GM12873 (cell line): ENCODE data around the gene B3GALT5.

Experiments used
- CTCF ChIP-seq: IDR thresholded peaks from 2 replicates; pipeline ENCODE4 v1.5.1; 2012; ENCODE audit warnings: low read depth, mild to moderate bottlenecking, moderate library complexity, low read length, control low read depth; ENCODE audit not compliant: insufficient read depth; ENCODE audit errors: missing control alignments

The B3GALT5 gene

GRCh38 chr21:39599191-39599970 lies 13.4 kb upstream of the B3GALT5 start:
- TF ChIP-seq CTCF = no peak

GRCh38 chr21:39601187-39601928 lies 11.4 kb upstream of the B3GALT5 start:
- no peak for TF ChIP-seq CTCF

GRCh38 chr21:39602076-39602689 lies 10.6 kb upstream of the B3GALT5 start:
- TF ChIP-seq CTCF = no peak

GRCh38 chr21:39602793-39603192 lies 9.9 kb upstream of the B3GALT5 start:
- TF ChIP-seq CTCF = no peak

DNA sequence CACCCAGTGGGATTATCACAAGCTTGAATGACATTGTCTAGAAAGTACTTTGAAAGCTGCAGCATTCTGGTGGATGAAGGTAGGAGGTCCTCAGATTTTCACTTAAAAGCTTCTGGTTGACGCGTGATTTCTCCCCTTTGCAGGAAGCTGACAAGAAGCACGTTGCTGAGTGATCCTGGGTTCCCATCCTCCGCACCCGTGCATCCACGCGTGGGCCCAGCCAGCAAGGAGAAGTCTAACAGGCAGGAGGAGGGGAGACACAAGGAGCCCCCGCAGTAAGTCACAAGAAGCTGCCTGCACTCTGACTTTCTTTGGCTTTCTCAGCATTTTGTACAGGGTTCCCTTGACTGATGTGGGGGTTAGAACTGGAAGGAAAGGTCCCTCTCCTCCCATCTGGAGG lies 7.8 kb upstream of the B3GALT5 start:
- no peak for TF ChIP-seq CTCF

GRCh38 chr21:39610703-39611102 lies 2.0 kb upstream of the B3GALT5 start:
- TF ChIP-seq CTCF = no peak

DNA sequence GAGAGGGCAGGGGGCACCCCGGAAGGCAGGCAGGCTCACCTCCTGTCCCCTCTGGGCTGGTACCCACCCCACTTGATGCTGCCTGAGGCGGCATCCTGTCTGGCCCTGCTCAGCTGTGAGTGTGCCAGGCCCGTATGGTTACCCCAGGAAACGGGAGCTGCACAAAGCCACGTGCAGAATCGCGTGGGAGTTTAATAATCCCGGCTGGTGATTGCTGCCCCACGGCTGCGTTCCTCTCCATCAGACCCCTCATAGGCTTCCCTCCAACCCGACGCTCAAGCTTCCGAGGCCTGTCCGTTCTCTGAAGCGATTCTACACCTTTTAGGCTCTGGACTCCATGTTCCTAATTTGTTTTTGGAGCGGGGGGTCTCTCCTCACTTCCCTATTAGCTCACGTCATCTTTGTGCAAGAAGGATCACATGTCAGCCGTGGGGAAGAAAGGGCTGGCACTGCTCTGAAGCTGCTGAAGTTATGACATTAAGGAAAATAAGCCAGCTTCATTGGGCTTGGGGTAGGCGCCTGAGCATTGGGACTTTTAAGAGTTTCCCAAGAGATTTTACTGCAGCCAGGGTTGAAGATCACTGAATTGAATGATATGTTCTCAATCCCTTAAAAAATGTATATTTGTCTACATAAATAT lies 1.1 kb upstream of the B3GALT5 start:
- TF ChIP-seq CTCF = no peak
